ENCODE data around the gene SH2D4B.

GRCh38 chr10:80671847-80672246, 134.1 kb downstream of the SH2D4B start:
- TF ChIP-seq CTCF (conservative IDR thresholded peaks at IDR 0.05) (no peak), EZH2 (IDR thresholded peaks at IDR 0.05; ENCODE audit: low read depth) (no peak)

Measured in PC-9 (cell line).